KOPT-K1 (cell line): Measurements from ENCODE around the gene PURA.
A peak's percentile ranks its signal among the peaks of the same experiment; 100 is the strongest.

Experiments
- H3K27ac ChIP-seq: fragments of 200-600 bp; sonication (generic); 2 replicates; pipeline ENCODE4 v1.5.1; 2016; ENCODE audit warnings: antibody characterized with exemption, mild to moderate bottlenecking, low read depth, low read length; ENCODE audit not compliant: poor library complexity, severe bottlenecking
- H3K36me3 ChIP-seq: fragments of 200-600 bp; sonication (generic); 2 replicates; pipeline ENCODE4 v1.5.1; 2017; ENCODE audit warnings: antibody characterized with exemption, mild to moderate bottlenecking, low read length, moderate library complexity; ENCODE audit not compliant: insufficient read depth
- H3K9me3 ChIP-seq: fragments of 200-600 bp; sonication (generic); 2 replicates; pipeline ENCODE4 v1.5.1; 2017; ENCODE audit warnings: antibody characterized with exemption, low read length, mild to moderate bottlenecking; ENCODE audit not compliant: insufficient read depth, poor library complexity, severe bottlenecking

PURA gene

DNA sequence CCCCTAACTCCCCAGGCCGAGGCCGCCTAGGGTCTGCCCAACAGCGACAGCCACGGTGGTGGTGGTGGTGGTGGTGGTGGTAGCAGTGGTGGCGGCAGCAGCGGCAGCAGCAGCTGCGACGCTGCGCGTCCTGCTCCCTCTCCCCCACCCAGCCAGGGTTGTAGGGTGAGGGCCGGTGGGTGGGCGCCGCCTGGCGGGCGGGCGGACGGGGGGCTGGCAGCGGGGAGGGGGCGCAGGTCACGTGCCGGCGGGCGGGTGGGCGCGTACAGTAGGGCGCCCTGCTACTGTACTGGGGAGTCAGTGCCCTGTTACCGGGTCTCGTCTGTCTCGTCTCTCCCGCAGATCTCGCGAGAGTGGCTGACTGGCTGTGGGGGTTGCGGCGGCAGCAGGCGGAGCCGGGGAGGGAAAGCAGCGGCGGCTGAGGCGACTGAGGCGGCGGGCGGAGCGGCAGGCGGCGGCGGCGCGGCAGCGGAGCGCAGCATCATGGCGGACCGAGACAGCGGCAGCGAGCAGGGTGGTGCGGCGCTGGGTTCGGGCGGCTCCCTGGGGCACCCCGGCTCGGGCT is at the start of gene PURA:
PURA (plus strand) TSS at position 411 of the 565 bp plus-strand sequence; CDS start at position 484, 73 bp downstream.
- Histone ChIP-seq H3K27ac (peak within 1 kb of the TSS; percentile 72), H3K9me3 (no peaks in the 10 kb centered on the region), H3K36me3 (no peaks in the 10 kb centered on the region)

DNA sequence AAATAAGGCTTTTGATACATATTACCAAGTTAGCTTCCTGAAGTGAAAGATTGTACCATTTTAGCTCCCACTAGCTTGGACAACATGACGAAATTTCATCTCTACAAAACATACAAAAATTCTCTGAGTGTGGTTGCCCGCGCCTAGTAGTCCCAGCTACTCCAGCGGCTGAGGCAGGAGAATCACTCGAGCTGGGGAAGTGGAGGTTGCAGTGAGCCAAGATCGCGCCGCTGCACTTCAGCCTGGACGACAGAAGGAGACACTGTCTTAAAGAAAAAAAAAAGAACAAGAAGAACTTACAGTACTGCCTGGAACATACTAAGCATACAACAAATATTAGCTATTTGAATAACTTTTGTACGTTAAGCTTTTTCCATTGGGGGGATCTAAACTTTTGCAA is 41.1 kb upstream of the PURA start:
- Histone ChIP-seq H3K9me3 (no peaks in the 10 kb centered on the region), H3K27ac (no peak overlapping the region), H3K36me3 (no peaks in the 10 kb centered on the region)

DNA sequence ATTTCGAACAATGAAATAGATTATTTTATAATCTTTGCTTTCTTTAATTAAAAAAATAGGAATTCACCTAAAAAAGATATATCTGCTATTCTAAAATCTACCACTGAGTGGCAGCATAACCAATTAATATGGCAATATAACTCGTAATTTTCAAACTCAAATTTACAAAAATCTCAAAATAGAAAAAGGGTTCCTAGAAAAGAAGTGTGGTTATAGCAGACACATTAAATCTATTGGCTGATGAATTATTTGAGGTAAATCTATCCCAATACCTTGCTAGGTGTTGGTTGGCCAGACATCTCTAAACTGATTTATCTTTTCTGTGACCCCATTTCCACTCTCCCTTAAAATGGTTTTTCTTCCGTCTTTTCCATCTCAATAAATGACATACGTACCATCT is 40.6 kb upstream of the PURA start:
- Histone ChIP-seq H3K36me3 (no peaks in the 10 kb centered on the region), H3K9me3 (no peaks in the 10 kb centered on the region), H3K27ac (no peak overlapping the region)

DNA sequence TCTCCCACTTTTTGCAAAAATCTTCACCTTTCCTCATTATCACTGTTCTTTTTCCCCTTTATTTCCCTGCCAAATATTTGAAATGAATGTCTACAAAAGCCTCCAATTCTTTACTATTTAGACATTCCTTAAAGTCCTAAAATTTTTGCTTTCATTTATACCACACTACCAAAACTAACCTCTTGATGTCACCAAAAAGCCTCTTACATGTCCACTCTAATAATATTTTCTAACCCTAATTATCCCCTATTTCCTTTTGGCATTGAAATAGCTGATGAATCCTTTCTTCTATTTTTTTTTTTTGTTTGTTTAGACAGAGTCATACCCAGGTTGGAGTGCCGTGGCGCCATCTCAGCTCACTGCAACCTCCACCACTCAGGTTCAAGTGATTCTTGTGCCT is 38.5 kb upstream of the PURA start:
- Histone ChIP-seq H3K9me3 (no peaks in the 10 kb centered on the region), H3K27ac (no peak overlapping the region), H3K36me3 (no peaks in the 10 kb centered on the region)

DNA sequence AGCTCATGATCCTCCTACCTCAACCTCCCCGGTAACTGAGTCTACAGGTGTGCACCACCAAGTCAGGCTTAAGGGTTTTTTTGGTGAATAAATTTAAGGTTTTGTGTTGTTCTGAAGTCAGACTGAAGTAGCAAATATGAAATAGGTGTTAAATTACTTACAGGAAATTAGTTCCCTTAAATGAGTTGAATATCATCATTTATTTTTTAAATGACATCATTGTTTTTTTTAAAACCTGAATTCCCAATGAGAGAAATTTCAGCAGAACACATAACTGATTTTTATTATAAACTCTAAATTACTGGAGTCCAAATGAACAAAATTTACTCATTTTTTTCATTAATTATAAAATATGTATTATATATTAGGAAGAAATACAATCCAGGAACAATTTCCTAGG is 37.8 kb upstream of the PURA start:
- Histone ChIP-seq H3K9me3 (no peaks in the 10 kb centered on the region), H3K27ac (no peak overlapping the region), H3K36me3 (no peaks in the 10 kb centered on the region)

DNA sequence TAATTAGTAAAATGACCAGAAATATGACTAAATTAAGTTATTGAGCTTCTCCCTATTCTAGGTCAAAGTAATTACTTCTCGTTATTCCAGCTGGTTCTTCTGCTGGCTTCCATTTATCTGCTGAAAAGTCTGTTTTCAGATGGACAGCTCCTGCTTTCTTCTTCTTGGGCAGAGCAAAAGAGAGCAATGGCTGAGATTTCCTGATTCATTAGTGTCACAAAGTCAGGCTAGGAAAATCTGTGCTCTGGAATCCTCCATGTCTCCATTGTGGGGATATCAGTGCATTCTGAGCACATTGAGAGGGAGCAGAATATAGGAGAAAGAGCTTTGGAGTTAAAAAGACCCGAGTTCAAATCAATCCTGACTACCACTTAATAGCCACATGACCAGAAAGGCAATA is 37.1 kb upstream of the PURA start:
- Histone ChIP-seq H3K36me3 (no peaks in the 10 kb centered on the region), H3K27ac (no peak overlapping the region), H3K9me3 (no peaks in the 10 kb centered on the region)

DNA sequence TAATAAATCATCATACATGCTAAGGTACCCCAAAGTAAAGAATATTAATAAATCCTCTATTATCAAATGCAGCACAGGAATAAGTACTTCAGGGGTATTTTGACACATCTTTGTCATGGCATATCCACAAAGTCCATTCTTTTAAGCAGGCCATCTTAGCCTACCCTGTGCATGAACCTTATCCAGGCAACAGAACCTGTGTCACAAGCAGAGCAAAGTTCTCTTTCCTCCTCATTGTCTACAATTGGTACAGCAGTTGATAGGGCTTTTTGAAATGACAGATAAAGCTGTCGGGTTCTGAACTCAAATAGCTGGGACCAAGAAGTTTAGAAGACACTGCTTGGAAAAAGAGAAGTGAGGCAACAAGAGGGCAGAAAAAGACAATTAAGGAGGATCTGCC is 30.8 kb upstream of the PURA start:
- Histone ChIP-seq H3K9me3 (peaks cover 5% of the 10 kb centered on the region), H3K36me3 (no peaks in the 10 kb centered on the region), H3K27ac (no peak overlapping the region)

DNA sequence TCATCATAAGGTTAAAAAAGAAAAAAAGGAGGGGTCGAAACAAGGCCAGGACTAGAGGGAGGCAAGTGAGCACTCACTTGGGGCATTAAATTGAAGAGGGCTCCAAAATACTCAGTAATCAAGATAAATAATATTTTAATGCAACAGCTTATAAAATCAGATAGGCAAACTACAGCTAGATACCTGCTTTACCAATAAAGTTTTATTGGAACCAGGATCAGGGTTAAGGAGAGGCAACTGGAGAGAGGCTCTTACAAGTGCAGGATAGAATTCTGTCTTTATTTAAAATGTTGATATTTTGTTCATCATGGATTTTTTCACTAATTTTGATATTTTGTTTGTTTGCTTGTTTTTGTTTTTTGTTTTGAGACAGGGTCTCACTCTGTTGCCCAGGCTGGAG is 30.3 kb upstream of the PURA start:
- Histone ChIP-seq H3K9me3 (peaks cover 8% of the 10 kb centered on the region), H3K27ac (no peak overlapping the region), H3K36me3 (no peaks in the 10 kb centered on the region)

DNA sequence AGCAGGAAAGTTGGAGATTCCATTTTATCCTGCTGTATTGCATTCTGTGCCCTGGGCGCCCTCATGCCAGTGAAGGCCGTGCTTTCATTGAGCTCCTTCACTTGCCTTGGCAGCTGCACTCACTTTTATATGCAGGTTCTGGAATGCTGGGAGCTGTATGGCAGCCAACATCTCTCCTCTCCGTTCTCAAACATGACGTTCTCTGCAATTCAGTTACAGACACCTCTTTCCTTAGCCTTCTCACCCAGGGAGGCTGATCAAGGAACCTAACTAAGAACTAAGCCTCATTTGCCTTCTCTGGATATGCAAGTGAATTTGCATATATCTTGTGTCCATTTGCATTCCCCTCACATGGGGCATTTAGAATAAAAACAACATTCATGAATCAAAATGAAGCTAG is 29.4 kb upstream of the PURA start:
- Histone ChIP-seq H3K36me3 (no peaks in the 10 kb centered on the region), H3K27ac (no peak overlapping the region), H3K9me3 (peaks cover 16% of the 10 kb centered on the region)

DNA sequence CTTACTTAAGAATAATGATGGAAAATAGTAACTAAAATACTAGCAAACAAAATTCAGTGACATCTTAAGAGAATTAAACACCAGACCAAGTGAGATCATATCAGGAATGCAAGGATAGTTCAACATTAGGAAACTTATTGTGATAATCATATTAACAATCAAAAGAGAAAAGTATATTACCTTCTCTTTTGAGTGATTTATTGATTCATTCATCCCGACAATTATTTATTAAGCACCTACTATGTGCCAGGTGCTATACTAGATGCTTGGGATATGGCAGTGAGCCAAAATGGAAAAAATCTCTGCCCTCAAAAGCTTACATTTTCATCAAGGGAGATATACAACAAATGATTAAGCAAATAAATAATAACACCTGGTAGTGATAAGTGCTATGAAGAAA is 23.7 kb upstream of the PURA start:
- H3K36me3 ChIP-seq, result no peaks in the 10 kb centered on the region
- H3K9me3 ChIP-seq, result peaks cover 34% of the 10 kb centered on the region
- H3K27ac ChIP-seq, result no peak overlapping the region

DNA sequence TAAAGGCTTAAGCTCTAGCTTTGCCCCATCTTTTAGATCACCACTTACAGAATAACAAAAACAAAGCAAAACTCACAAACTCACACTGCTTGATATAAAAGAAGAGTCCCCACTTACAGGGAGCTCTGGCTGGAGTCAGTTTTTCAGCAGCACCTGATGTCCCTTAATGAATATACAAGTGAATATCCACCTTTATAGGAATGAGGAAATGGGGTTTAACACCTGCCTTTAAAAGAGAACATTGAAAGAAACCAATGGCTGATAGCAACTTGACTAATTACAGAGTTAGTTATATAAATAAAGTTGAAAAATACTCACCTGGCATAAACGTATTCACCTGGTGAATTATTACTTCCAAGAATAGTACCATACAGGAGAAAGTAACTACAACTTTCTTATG is 20.7 kb upstream of the PURA start:
- peaks cover 29% of the 10 kb centered on the region for H3K9me3 ChIP-seq
- no peak overlapping the region for H3K27ac ChIP-seq
- no peaks in the 10 kb centered on the region for H3K36me3 ChIP-seq

DNA sequence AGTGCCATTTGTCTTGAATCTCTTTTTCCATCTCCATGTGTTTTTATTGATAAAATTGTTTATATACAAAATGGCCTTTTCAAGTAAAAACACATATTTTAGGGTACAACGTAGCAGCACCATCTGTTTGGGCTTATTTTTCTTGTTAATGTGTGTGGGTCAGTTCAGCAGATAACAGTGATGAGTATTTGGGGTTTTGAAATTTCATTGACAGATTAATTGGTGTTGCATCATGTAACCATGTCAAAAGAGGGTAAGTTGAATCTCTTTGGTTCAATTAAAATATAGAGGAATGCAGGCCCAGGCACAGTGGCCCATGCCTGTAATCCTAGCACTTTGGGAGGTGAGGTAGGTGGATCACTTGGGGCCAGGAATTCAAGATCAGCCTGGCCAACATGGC is 20.0 kb upstream of the PURA start:
- no peaks in the 10 kb centered on the region for H3K36me3 ChIP-seq

DNA sequence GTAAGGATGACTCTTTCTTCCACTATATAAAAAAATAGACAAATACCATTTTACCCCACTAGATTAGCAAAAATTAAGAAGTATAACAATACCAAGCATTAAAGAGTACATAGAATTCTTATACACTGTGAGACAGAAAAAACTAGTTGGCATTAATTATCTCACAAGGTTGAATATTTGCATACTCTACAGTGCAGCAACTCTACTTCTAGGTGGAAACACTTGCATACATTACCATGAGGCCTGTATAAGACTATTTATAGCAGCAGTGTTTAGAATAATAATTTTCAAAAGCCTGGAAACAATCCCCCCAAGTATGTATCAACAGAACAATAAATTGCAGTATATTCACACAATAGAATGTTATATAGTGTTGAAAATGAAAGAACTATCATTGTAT is 19.0 kb upstream of the PURA start:
- Histone ChIP-seq H3K36me3 (no peaks in the 10 kb centered on the region), H3K9me3 (peaks cover 15% of the 10 kb centered on the region), H3K27ac (no peak overlapping the region)

More for the DNA sequence above, 20.0 kb upstream of the PURA start:
- peaks cover 26% of the 10 kb centered on the region for H3K9me3 ChIP-seq
- no peak overlapping the region for H3K27ac ChIP-seq

DNA sequence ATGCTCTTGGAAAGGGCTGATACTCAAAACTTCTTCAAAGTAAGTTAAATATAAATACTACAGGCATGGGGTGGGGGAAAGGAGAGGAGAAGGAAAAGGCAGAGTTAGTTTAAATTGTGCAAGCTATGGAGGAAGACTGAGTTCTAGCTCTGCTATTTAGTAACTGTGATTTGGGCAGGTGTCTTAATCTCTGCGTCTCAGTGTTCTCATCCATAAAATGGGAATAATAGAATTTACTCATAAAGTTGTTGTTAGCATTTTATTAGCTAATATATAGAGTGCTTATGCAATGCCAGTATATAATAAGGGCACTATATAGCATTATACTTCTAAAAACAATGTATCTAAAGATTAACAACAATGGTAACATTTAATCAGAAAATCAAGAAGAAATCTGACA is 12.7 kb upstream of the PURA start:
- Histone ChIP-seq H3K36me3 (no peaks in the 10 kb centered on the region), H3K9me3 (no peaks in the 10 kb centered on the region), H3K27ac (no peak overlapping the region)

DNA sequence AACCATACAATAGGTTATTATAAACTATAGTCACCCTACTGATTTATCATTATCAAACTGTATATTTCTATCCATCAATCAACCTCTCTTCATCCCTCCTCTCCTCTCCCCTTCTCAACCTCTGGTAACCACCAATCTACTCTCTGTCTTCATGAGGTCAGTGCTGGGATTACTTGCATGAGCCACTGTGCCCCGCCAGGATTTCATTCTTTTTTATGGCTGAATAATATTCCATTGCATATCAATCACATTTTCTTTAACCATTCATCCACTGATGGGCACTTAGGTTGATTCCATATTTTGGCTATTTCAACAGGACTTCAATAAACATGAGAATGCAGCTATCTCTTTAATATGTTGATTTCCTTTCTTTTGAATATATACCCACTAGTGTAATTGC is 10.8 kb upstream of the PURA start:
- Histone ChIP-seq H3K9me3 (no peaks in the 10 kb centered on the region), H3K36me3 (no peaks in the 10 kb centered on the region), H3K27ac (no peak overlapping the region)

DNA sequence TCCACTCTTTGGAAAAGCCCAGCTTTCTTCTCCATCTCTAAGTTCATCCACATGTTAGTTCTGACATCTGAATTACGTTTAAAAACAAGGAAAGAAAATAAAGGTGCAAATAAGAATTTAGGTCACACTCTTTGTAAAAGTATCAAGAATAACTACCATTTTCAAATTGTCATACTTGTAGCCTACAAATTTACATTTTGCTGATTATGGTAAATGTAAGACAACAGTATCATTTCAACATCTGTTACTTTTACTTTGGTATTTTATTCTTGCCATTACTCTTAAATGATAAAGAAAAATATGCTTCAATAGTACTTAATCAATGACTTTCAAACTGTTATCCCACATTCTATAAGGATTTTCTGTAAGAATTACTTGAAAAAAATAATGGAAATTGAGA is 9.8 kb upstream of the PURA start:
- H3K27ac ChIP-seq, result no peak overlapping the region
- H3K9me3 ChIP-seq, result no peaks in the 10 kb centered on the region
- no peaks in the 10 kb centered on the region for H3K36me3 ChIP-seq

DNA sequence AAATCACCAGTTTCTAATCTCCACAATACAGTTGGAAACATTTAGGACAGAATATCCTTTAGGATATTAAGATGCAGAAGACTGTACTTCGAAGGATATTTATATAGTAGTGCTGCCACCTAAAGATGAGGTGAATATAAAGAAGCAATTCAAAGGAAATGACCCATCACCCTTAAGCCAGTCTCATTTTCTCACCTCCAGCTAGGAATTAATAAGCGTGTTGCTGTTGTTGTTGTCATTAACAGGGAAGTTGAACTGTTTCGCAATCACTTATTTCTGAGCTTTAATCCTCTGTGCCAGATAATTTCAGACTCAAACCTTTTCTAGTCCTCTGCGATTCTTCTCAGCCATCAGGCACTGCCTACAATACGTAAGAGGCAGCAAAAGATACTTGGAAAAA is 7.8 kb upstream of the PURA start:
- no peaks in the 10 kb centered on the region for H3K36me3 ChIP-seq
- no peak overlapping the region for H3K27ac ChIP-seq
- H3K9me3 ChIP-seq, result no peaks in the 10 kb centered on the region
